NCI-H82 treated with DMSO at 0.1 percent for 48 hours (cell line): ENCODE data around the gene OR2W3.

Experiments used
- DNase-seq: peaks from one replicate; lab custom pipeline; 2025; ENCODE audit not compliant: unreplicated experiment; lab: John Stamatoyannopoulos, UW

The OR2W3 gene

DNA sequence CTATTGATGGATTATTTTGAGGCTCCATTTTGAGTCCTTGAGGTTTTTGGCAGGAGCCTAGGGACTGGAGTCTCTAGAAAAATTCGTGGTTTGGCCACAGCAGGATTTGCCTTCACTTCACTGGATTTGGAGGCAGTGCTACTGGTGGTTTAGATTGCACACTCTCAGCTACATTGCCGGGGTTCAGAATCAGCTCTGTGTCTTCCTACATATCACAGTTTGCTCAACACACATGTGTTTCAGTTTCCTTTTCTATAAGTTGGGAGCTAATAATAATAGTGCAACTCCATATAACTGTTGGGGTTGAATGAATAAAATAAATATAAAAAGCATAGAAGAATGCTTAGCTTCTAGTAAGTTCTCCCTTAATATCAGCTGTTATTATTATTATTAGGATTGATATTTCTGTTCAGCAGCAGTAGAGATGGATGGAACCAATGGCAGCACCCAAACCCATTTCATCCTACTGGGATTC, at the start of gene OR2W3:
OR2W3 (plus strand) TSS at position 425 of the 475 bp plus-strand sequence; CDS start at position 425, 0 bp downstream.
- no peak for DNase-seq

DNA sequence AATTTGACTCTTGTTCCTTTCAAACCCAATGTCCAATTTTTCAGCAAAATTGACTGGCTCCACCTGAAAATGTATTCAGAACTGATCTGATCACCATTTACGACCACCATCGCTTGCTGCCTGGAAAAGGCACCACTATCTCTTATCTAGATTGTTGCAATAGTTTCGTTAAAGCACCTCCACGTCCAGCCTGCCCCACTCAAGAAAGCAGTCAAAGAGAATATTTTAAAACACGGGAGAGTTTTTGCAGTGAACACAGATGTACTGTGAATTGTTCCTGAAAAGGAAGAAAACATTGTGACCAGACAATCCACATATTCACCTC, 49.7 kb upstream of the OR2W3 start:
- no peak for DNase-seq

DNA sequence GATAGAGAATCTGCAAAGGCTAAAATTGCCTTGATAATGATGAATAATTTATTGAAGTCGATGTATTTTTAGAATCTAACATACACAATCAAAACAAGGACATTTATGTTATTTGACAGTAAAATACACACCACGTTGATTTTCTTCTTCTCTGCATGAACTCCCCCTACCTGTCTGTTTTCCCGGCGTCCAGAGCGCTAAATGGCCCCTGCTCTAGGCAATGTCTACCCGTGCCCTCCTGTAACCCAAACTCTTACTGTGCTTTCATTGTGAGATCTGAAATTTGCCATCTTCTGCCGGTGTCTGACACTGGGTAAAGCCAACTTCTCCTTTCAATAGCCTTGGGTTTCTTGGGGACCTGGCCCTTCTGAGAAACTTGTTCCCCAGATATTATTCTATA, 47.0 kb upstream of the OR2W3 start:
- DNase-seq, result no peak

DNA sequence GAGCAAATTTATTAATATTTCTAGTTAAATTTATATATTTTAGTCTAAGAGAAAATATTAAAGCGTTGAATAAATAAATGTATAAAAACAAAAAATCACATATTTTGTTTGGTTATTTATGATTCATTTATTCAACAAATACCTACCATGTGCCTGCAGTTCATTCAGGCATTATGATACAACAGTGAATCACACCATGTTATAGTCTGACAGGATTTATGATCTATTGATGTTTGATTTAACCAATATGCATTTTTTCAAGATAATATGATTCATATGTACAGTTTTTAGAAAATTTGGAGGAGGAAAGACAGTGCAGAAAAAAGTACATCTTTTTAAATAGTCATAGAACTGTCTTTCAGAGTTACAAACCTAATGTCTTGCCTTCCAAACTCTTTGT, 45.8 kb upstream of the OR2W3 start:
- DNase-seq, result no peak

DNA sequence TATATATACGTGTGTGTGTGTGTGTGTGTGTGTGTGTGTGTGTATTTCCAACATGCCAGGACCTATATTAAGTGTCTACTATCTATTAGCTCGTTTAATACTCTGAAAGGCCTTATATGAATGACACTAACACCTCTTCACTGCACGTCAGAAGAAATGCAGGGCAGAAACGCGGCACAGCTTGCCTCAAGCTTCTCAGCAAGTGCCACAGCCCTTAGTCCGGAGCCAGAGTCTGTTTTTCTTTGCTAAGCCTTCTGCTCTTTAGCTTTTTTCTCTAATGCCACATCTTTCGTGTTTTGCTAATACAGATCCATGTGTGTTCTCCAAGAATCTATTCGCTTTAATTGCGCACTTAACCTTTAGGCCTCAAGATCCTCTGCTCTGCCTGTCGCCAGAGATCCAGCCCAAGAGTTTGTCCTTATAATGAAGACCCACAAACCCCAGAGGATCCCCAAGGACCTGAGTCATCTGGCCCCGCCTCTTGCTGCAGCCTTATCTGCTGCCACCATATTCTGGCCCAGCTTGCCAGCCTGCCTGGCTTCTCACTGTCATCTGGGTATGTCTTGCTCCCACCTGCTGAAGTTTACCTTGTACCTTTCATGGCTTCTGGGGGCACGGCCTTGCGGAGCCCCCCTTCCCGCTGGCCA, 40.4 kb upstream of the OR2W3 start:
- no peak for DNase-seq

DNA sequence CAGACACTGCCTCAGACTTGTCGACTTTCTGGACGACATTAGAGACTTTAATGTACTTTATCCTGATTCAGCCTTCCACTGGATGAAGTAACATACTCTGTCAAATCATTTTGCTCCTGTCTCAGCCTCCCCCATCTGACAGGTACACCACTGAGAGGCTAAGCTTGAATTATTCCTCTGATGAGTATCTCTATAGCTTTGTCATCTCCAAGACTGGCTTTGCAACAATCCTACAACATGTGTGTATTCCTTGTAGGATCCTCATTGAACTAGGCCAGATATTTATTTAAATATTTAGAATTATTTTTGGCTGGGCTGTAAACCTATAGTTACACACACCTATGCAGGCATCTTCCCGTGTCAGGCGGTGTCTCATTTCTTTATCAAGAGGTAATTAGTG, 39.5 kb upstream of the OR2W3 start:
- DNase-seq, result no peak

DNA sequence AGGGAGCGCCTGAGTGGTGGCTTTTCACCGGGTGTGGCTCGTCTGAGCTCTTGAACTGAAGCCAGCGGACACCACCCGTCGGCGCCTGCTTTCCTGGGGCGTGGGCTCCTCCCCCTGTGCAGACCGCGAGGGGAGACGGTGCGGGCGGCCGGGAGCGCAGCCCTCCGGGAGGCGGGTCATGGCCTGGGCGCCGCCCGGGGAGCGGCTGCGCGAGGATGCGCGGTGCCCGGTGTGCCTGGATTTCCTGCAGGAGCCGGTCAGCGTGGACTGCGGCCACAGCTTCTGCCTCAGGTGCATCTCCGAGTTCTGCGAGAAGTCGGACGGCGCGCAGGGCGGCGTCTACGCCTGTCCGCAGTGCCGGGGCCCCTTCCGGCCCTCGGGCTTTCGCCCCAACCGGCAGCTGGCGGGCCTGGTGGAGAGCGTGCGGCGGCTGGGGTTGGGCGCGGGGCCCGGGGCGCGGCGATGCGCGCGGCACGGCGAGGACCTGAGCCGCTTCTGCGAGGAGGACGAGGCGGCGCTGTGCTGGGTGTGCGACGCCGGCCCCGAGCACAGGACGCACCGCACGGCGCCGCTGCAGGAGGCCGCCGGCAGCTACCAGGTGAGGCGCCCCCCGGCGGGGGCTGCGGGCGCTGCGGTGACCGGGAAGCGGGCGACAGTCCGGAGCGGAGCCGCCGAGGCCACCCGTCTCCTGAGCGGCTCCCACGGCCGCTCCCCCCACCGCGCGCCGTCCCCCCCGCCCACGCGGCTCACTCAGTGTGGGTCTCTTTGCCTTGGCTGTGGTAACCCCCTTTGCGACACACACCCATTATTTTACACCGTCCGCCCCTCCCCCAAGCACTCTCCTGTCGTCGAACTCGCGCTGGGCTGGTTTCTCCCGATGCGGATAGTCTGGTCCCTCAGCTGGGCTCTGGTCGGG, 38.1 kb upstream of the OR2W3 start, which contains the start of gene TRIM58:
TRIM58 (plus strand) TSS at position 119 of the 916 bp plus-strand sequence; CDS start at position 179, 60 bp downstream.
- no peak for DNase-seq

DNA sequence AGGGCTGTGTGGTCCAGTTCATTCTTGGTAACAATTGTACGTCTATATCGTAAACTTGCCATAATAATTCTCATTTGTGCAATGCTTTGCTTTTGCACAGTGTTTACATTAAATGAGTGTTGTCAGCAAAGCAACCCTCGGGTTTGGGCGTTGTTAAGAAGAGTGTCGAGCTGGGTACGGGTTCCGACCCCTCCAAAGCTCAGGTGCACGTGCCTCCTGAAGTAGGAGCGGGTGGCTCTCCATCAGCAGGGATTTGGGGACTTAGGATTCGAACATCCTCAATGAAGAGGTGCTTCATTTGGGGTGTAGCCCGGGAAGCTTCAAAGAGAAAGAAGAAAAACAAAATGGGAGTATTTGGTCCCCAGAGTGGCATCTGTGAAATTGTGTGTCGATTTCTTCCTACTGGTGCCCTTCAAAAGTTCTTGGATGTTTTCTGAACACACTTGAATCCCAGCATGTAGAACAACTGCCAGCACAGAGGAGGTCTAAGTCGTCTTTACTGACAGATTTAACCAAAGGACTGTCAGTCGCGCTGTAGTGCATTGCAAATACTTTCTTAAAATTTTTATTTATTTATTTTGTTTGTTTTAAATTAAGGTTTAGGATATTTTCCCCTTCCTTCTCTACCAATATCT, 37.3 kb upstream of the OR2W3 start:
- no peak for DNase-seq

DNA sequence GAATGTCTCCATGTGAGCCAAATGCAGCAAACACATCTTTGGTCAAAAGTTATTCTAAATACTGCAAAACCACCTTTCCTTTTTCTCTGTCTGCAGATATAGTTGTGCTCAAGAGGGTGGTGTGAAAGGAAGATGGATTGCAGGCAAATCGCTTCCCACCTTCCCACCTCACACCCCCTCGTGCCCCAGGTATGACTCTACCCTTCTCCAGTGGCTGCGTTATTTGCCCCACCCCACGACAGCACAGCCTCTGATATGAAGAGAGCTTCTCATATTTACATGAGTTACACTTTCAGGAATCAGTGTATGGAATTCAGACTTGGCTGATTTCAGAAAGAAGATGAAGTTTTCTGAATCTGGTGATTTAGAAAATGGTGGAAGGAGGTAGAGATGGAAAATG, 32.6 kb upstream of the OR2W3 start:
- no peak for DNase-seq

DNA sequence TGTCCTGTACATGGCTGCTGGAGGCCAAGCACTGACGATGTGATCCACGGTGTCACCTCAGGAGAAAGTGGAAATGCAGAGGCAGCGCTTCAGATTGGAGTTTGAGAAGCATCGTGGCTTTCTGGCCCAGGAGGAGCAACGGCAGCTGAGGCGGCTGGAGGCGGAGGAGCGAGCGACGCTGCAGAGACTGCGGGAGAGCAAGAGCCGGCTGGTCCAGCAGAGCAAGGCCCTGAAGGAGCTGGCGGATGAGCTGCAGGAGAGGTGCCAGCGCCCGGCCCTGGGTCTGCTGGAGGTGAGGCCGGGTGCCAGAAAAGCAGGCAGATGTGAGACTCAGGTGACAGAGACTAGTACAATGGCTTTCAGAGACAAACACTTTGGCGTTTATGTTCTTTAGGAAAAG, 30.7 kb upstream of the OR2W3 start:
- DNase-seq, result no peak

DNA sequence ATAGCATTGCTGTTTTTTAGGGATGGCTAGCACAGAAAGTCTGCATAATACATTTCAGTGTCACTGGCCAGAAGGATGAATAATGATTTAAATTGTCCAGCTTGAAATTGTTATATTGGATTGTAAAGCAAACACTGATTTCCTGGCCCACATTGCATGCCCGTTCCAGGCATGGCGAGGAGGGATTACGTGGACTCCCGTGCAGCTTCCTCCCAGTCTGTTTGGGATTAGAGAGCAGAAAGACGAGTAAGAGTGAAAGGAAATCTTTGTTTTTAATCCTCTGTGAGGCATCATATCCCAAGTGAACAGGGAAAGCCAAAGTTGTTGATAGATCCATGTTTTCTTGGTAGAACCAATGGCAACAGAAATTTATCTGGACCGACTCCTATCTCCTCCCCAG, 30.0 kb upstream of the OR2W3 start:
- DNase-seq, result no peak

DNA sequence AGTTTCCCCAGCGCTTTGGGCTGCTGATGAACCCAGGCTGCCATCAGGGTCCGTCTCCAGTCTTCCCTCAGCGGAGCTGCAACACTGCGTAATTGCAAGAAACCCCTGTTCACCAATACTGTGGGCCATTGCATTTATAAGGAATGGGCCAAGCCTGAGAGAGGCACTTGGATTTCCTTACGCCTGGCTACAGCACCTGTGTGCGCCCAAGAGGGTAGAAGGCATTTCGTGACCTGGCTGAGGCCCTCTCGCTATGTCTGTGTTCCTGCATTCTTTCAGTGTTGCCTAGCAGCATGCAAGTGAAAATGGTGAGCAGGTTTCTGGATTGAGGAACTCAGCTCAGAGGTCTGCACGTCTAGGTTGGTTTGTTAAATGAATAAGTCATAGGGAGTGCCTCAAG, 12.0 kb upstream of the OR2W3 start:
- no peak for DNase-seq

DNA sequence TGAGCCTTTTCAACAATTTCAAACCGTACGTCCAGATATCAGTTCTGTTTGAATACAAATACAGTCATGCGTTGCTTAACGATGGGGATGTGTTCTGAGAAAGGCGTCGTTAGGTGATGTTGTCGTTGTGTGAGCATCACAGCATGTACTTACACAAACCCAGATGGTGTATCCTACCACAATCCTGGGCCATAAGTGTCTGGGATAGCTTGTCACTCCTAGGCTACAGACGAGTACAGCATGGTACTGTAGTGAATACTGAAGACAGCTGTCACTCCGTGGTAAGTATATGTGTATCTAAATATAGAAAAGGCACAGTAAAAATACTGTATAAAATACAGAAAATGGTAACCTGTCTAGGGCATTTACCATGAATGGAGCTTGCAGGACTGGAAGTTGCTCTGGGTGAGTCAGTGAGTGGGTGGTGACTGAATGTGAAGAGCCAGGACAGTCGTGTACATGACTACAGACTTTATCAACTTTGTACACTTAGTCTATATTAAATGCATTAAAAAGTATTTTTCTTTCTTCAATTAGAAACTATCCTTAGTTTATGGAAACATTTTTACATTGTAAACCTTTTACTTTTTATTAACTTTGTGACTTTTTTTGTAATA, 10.5 kb upstream of the OR2W3 start:
- no peak for DNase-seq

DNA sequence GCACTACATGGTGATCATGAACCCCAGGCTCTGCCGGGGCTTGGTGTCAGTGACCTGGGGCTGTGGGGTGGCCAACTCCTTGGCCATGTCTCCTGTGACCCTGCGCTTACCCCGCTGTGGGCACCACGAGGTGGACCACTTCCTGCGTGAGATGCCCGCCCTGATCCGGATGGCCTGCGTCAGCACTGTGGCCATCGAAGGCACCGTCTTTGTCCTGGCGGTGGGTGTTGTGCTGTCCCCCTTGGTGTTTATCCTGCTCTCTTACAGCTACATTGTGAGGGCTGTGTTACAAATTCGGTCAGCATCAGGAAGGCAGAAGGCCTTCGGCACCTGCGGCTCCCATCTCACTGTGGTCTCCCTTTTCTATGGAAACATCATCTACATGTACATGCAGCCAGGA, 589 bp downstream of the OR2W3 start:
- DNase-seq, result no peak

DNA sequence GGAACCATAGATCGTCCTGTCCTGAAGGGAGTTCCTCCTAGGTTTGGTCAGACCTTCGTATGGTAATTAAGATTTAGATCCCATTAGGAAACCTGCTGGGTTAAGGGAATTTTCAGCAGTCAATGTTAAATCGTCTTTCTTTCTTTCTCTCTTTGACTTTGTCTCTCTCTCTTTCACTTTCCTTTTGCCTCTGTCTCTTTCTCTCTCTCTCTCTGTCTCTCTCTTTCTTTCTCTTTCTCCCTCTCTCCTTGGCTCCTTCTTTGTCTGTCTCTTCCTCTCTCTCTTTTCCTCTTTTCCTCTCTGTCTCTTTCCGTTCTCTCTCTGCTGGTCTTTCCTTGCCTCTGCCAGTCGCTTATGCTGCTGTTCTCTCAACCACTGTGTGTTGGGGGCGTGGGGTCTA, 8.7 kb downstream of the OR2W3 start:
- DNase-seq, result no peak

DNA sequence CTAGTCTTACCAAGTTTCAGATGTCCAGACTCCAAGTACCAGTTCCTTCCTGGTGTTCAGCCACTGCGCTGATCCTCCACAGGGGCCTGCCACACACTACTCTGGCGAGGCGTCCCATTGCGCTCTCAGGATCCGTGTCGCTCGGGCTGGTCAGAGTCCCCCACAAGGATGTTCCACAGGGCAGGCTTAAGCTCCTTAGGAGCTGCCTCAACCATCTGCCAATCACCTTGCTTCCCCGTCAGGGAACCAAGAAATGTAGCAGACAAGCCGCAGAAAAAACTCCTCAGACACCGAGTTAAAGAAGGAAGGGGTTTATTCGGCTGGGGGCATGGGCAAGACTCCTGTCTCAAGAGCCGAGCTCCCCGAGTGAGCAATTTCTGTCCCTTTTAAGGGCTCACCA, 9.8 kb downstream of the OR2W3 start:
- DNase-seq, result no peak

DNA sequence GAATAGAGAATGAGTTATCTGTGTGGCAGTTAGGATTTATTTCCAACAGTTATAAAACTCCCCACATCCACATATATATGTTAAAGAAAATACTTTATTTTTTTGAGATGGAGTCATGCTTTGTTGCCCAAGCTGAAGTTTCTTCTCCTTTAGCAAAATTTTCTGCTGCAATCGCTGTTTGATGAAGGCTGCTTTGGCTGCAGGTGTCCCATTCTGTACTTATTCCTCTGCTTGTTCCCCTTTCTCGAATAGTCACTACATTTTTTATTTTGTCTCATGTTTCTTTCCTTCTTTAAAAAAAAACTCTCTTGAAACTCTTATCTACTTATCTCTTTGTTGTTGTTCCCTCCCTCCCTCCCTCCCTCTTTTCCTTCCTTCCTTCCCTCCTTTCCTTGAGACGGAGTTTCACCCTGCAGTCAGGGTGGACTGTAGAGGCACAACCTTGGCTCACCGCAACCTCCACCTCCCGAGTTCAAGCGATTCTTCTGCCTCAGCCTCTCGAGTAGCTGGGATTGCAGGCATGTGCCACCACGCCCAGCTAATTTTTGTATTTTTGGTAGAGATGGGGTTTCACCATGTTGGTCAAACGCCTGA, 10.6 kb downstream of the OR2W3 start:
- no peak for DNase-seq

DNA sequence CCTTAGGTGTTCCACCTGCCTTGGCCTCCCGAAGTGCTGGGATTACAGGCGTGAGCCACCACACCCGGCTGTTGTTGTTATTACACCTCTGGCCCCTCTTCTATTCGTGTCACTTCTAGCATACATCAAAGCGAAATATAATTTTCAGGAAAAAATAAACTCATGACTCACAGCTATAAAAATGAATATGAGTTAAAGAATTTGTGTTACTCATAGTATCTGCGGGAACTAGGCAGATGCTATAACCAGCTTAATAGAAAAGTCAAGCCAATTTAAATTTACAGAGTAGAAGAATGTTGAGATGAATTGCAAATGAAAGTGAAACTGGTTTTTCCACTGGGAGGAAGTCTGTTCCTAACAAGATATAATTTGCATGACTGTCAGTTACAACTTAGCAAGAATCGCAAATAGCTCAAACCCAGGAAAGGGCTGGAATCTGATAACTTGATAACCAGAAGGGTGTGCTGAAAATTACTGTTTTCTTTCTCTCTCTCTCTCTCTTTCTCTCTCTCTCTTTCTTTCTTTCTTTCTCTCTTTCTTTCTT, 11.2 kb downstream of the OR2W3 start:
- DNase-seq, result no peak

DNA sequence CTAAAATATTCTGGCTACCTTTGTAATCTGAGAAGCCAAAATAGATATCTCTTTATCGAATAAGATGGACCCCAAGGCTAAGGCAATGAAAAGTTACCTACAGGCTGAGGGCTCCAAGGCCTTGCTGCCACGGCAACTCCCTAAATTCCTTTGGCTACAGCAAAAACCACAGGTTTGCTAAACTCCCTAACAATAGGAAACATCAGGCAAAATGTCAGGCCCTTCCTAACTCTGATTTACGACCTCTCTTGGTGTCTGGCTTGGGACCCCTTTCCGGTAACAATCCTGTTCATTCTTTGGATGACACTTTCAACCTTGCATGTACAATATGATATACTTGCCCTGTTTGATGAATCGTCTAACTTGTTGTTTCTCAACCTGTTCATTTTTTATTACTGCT, 13.4 kb downstream of the OR2W3 start:
- no peak for DNase-seq

DNA sequence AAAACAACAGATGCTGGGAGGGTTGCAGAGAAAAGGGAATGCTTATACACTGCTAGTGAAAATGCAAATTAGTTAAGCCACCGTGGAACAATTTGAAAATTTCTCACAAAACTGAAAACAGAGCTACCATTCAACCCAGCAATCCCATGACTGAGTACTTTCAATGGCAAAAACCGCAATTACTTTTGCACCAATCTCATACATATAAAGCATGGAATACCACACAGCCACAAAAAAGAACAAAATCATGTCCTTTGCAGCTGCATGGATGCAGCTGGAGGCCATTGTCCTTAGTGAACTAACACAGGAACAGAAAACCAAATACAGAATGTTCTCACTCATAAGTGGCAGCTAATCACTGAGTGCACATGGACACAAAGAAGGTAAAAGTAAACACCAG, 18.4 kb downstream of the OR2W3 start:
- no peak for DNase-seq
